ENCODE measurements around the gene HTR1D.
A peak's percentile ranks its signal among the peaks of the same experiment; 100 is the strongest.
"Not testable (repeated sequence)": the region's sequence is repeated elsewhere in the genome, so short reads cannot be mapped to it uniquely, and the experiment has no call there.

HTR1D gene

GRCh38 chr1:23217421-23218115 is at the start of gene HTR1D:
TSS of gene HTR1D (minus strand) at chr1:23217502. CDS start at chr1:23194219, 23,283 bp downstream.
- DNase-seq (ENCODE audit: low read depth, low spot score) = no peak

- no peak for DNase-seq (ENCODE audit: low read depth, low spot score)
Observed at GRCh38 chr1:23263380-23263887, 46.1 kb upstream of the HTR1D start.

GRCh38 chr1:23258082-23258481 is 40.8 kb upstream of the HTR1D start:
- not testable (repeated sequence) for DNase-seq (ENCODE audit: low read depth, low spot score)

- DNase-seq (ENCODE audit: low read depth, low spot score) = not testable (repeated sequence)
Observed at GRCh38 chr1:23257371-23257770, 40.1 kb upstream of the HTR1D start.

- DNase-seq (ENCODE audit: low read depth, low spot score) = no peak
Observed at GRCh38 chr1:23254584-23254983, 37.3 kb upstream of the HTR1D start.

GRCh38 chr1:23251812-23252211 is 34.5 kb upstream of the HTR1D start:
- no peak for DNase-seq (ENCODE audit: low read depth, low spot score)

- DNase-seq (ENCODE audit: low read depth, low spot score) = no peak
Observed at GRCh38 chr1:23249787-23250454, 32.6 kb upstream of the HTR1D start.

- no peak for DNase-seq (ENCODE audit: low read depth, low spot score)
Observed at GRCh38 chr1:23247276-23247675, 30.0 kb upstream of the HTR1D start.

GRCh38 chr1:23246274-23246673 is 29.0 kb upstream of the HTR1D start:
- DNase-seq (ENCODE audit: low read depth, low spot score) = no peak

GRCh38 chr1:23244256-23244761 is 27.0 kb upstream of the HTR1D start:
- DNase-seq (ENCODE audit: low read depth, low spot score) = no peak

GRCh38 chr1:23242414-23242813 is 25.1 kb upstream of the HTR1D start:
- no peak for DNase-seq (ENCODE audit: low read depth, low spot score)

GRCh38 chr1:23239638-23240295 is 22.5 kb upstream of the HTR1D start:
- no peak for DNase-seq (ENCODE audit: low read depth, low spot score)

GRCh38 chr1:23238565-23238964 is 21.3 kb upstream of the HTR1D start:
- no peak for DNase-seq (ENCODE audit: low read depth, low spot score)

GRCh38 chr1:23237508-23237907 is 20.2 kb upstream of the HTR1D start:
- no peak for DNase-seq (ENCODE audit: low read depth, low spot score)

- no peak for DNase-seq (ENCODE audit: low read depth, low spot score)
Observed at GRCh38 chr1:23227806-23228205, 10.5 kb upstream of the HTR1D start.

- DNase-seq (ENCODE audit: low read depth, low spot score) = peak; percentile 2
Observed at GRCh38 chr1:23224739-23225648, 7.7 kb upstream of the HTR1D start.

GRCh38 chr1:23223963-23224362 is 6.7 kb upstream of the HTR1D start:
- DNase-seq (ENCODE audit: low read depth, low spot score) = not testable (repeated sequence)

- not testable (repeated sequence) for DNase-seq (ENCODE audit: low read depth, low spot score)
Observed at GRCh38 chr1:23223490-23223951, 6.2 kb upstream of the HTR1D start.

- DNase-seq (ENCODE audit: low read depth, low spot score) = no peak
Observed at GRCh38 chr1:23222742-23223141, 5.4 kb upstream of the HTR1D start.

- DNase-seq (ENCODE audit: low read depth, low spot score) = no peak
Observed at GRCh38 chr1:23222331-23222730, 5.0 kb upstream of the HTR1D start.

- no peak for DNase-seq (ENCODE audit: low read depth, low spot score)
Observed at GRCh38 chr1:23221107-23221506, 3.8 kb upstream of the HTR1D start.

Data from smooth muscle cell of the brain vasculature (primary cell).